Nephron progenitor cell (in vitro differentiated cells): ENCODE results near the gene TXNRD2.

Experiments used
- DNase-seq: peaks from one replicate; pipeline ENCODE4 v3.0.0; 2021
- H3K27ac Mint-ChIP-seq: 2 replicates; pipeline ENCODE4 v1.8.0; 2021; ENCODE audit warnings: mild to moderate bottlenecking, moderate library complexity, mixed read lengths
- H3K27me3 Mint-ChIP-seq: 2 replicates; pipeline ENCODE4 v1.8.0; 2021; ENCODE audit warnings: mild to moderate bottlenecking, low read depth, mixed read lengths; ENCODE audit not compliant: poor library complexity
- H3K36me3 Mint-ChIP-seq: 2 replicates; pipeline ENCODE4 v1.8.0; 2021; ENCODE audit warnings: low read depth, mixed read lengths
- H3K4me1 Mint-ChIP-seq: 2 replicates; pipeline ENCODE4 v1.8.0; 2021; ENCODE audit warnings: mixed read lengths
- H3K4me3 Mint-ChIP-seq: 2 replicates; pipeline ENCODE4 v1.8.0; 2021; ENCODE audit warnings: mild to moderate bottlenecking, moderate library complexity, mixed read lengths
- H3K9me3 Mint-ChIP-seq: 2 replicates; pipeline ENCODE4 v1.8.0; 2021; ENCODE audit warnings: mild to moderate bottlenecking, moderate library complexity, mixed read lengths
- TF ChIP-seq, protein P1 (sequence below): fragments of 200-600 bp; sonication (generic); IDR thresholded peaks from 2 replicates; pipeline ENCODE4 v1.5.0; 2021; ENCODE audit warnings: antibody characterized with exemption

The TXNRD2 gene

DNA sequence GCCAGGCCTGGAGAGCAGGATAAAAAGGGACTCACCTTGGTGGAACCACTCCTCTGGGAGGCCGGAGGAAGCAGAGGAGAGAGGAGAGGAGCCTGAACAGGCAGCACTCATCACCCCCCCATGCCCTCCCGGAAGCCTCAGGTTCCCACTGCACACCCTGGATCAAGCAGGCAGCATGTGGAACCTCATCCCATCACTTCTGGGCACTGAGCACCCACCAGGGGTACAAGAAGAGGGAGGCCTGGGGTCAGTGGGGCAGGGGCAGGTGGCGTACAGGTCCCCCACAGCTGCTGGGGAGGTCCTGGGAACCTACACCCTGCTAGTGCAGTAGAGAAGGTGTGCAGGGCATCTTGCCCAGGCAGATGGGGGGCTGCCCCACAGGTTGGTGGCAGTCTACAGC is 35.1 kb upstream of the TXNRD2 start:
- Mint-ChIP-seq H3K9me3 (no peaks in the 10 kb centered on the region), H3K4me3 (no peak overlapping the region), H3K27ac (no peak overlapping the region), H3K36me3 (no peaks in the 10 kb centered on the region), H3K27me3 (no peaks in the 10 kb centered on the region), H3K4me1 (peaks cover 16% of the 10 kb centered on the region)
- DNase-seq, result no peak
- TF ChIP-seq, protein P1, sequence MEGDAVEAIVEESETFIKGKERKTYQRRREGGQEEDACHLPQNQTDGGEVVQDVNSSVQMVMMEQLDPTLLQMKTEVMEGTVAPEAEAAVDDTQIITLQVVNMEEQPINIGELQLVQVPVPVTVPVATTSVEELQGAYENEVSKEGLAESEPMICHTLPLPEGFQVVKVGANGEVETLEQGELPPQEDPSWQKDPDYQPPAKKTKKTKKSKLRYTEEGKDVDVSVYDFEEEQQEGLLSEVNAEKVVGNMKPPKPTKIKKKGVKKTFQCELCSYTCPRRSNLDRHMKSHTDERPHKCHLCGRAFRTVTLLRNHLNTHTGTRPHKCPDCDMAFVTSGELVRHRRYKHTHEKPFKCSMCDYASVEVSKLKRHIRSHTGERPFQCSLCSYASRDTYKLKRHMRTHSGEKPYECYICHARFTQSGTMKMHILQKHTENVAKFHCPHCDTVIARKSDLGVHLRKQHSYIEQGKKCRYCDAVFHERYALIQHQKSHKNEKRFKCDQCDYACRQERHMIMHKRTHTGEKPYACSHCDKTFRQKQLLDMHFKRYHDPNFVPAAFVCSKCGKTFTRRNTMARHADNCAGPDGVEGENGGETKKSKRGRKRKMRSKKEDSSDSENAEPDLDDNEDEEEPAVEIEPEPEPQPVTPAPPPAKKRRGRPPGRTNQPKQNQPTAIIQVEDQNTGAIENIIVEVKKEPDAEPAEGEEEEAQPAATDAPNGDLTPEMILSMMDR, result no peak

DNA sequence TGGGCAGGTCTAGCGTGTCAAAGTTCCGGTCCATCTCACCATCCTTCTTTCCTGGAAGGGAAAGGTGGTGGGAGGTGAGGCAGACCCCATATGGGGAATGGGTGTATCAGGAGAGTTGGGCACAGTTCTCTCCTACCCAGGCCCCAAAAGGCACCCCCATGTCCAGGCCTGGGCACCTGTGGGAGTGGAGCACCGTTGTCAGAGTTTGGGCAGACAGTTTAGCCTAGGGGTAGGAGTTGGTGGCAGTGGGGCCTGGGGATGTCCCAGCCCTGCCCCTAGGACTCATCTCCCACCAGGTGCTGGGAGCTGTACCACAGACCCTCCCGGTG is 34.1 kb upstream of the TXNRD2 start:
- no peak for DNase-seq
- TF ChIP-seq, protein P1, result no peak
- Mint-ChIP-seq H3K27ac (no peak overlapping the region), H3K4me3 (no peak overlapping the region), H3K36me3 (no peaks in the 10 kb centered on the region), H3K27me3 (no peaks in the 10 kb centered on the region), H3K9me3 (no peaks in the 10 kb centered on the region), H3K4me1 (peaks cover 16% of the 10 kb centered on the region)

- H3K4me1 Mint-ChIP-seq, result peaks cover 16% of the 10 kb centered on the region
- no peak overlapping the region for H3K4me3 Mint-ChIP-seq
- no peaks in the 10 kb centered on the region for H3K27me3 Mint-ChIP-seq
- no peaks in the 10 kb centered on the region for H3K36me3 Mint-ChIP-seq
- no peaks in the 10 kb centered on the region for H3K9me3 Mint-ChIP-seq
- H3K27ac Mint-ChIP-seq, result peak overlapping the region; percentile 84
- TF ChIP-seq, protein P1, result no peak
- DNase-seq, result no peak
Measured at GRCh38 chr22:19974935-19975706, 33.5 kb upstream of the TXNRD2 start.

- DNase-seq, result peak; percentile 73
- Mint-ChIP-seq H3K36me3 (no peaks in the 10 kb centered on the region), H3K4me1 (peaks cover 16% of the 10 kb centered on the region), H3K27me3 (no peaks in the 10 kb centered on the region), H3K27ac (peak overlapping the region; percentile 84), H3K9me3 (no peaks in the 10 kb centered on the region), H3K4me3 (no peak overlapping the region)
- TF ChIP-seq, protein P1, result no peak
Measured at GRCh38 chr22:19974268-19974861, 32.7 kb upstream of the TXNRD2 start.

DNA sequence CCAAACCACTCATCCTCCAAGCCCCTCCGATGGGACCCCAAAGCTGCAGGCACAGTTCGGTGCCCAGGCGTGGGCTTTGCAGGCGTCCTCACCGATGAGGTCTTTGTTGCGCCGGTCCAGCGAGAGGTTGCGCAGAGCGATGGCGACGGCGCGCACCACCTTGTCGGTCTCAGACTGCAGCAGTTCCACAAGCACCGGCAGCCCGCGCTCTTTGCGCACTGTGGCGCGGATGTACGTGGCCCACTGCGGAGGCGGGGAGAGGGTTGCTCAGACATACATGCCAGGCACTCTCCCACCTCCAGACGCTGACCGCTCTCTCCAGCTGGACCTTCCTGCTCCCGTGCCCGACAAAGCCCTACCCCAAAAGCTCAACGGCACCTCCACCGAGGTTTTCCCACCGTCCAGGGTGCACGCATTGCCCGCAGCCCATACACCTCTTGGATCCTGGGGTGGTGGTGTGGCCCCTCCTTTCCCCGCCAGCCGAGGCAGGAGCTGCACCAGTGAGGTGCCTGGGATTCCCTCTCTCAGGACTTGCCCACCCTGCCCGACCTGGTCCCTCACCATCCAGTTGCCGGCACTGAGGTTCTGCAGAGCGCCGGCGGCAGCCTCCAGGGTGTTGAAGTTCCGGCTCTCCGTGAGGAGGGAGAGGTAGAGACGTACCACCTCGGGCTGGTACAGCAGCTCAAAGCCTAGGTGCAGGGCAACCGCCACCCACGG is 32.1 kb upstream of the TXNRD2 start:
- Mint-ChIP-seq H3K4me3 (no peak overlapping the region), H3K36me3 (no peaks in the 10 kb centered on the region), H3K9me3 (no peaks in the 10 kb centered on the region), H3K4me1 (peaks cover 16% of the 10 kb centered on the region), H3K27me3 (no peaks in the 10 kb centered on the region), H3K27ac (no peak overlapping the region)
- TF ChIP-seq, protein P1, result no peak
- DNase-seq, result no peak
